ENCODE results near the gene DOCK2. TPM values are rescaled to one million over a fixed set of nuclear protein-coding genes. Genes with fewer than 3 reads are reported as not detected.

The DOCK2 gene
- total RNA-seq, 5 donors from 2014 or later (not counting 1 experiment from before 2014, with no cell fraction given) = 168 to 303 (median 197) TPM

DNA sequence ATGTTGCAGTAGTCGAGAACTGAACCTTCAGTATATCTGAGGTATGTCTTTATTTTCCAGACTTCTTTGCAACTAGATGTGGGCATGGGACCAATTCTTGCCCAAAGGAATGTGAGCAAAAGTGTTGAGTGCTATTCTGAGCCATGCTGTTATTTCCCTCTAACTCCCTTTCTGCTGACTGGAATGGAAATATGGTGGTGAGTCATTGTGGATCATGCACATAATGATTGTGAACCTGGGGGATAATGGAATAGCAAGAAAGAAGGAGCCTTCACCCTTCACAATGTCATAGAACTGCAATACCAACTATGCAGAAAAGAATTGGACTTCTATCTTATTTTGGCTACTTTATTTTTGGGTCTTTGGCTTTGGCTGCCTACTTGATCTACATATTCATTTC is 10.3 kb upstream of the DOCK2 start:
- no peak overlapping the region for H3K27ac Mint-ChIP-seq
- ATAC-seq (replicated peaks in 1 of 4) (no peak), DNase-seq (no peak)
- Histone ChIP-seq H3K9me3 (no peaks in the 10 kb centered on the region), H3K36me3 (ENCODE audit: control insufficient read depth in 2 of 2, extremely low read depth in 1 of 2, insufficient read depth in 1 of 2, low read length in 1 of 2) (no peaks in the 10 kb centered on the region), H3K27ac (ENCODE audit: low read length) (no peak overlapping the region), H3K4me3 (ENCODE audit: control insufficient read depth in 1 of 2, extremely low read depth in 1 of 2, low read length in 1 of 2) (no peak overlapping the region), H3K27me3 (replicated peaks in 1 of 2; ENCODE audit: control insufficient read depth in 2 of 2, extremely low read depth in 1 of 2, insufficient read depth in 2 of 2, low read length in 1 of 2) (peaks cover 0 to 3% of the 10 kb centered on the region in 2 experiments), H3K4me1 (ENCODE audit: control insufficient read depth in 1 of 2, extremely low read depth in 1 of 2, insufficient read depth in 2 of 2, low read length in 2 of 2) (no peaks in the 10 kb centered on the region)
- H3K4me3 Mint-ChIP-seq = no peak overlapping the region
- peaks cover 0 to 5% (median 0%) of the 10 kb centered on the region in 3 donors for H3K4me1 Mint-ChIP-seq
- no peaks in the 10 kb centered on the region for H3K9me3 Mint-ChIP-seq
- no peaks in the 10 kb centered on the region for H3K36me3 Mint-ChIP-seq
- CTCF ChIA-PET = no interaction called here
- H3K27me3 Mint-ChIP-seq = peaks cover 0 to 4% of the 10 kb centered on the region in 2 donors
- POLR2A ChIA-PET = no interaction called here
- 86% methylated on average over 1 of the region's 1 CpG for WGBS (ENCODE audit: insufficient coverage)

DNA sequence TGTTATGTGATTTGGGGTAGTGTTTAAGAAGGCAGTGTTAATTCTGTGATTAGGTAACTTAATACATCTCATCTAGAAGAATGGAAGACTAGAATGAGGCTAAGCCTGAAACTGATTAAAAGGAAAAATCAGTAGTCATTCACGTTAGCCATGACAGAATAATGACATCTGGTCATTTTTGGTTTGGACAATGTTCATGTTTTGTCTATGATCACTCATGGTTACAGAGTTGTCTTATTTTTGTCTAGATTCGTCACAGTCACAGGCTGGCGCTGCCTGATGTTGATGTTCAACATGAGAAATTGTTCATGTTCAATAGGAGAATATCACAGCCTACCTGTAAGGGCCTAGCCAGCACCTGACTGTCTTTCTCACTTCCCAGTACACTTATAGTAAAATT is 9.5 kb upstream of the DOCK2 start:
- WGBS (ENCODE audit: insufficient coverage) = 54% methylated on average over 1 of the region's 3 CpGs
- Histone ChIP-seq H3K27ac (ENCODE audit: low read length) (no peak overlapping the region), H3K4me1 (ENCODE audit: control insufficient read depth in 1 of 2, extremely low read depth in 1 of 2, insufficient read depth in 2 of 2, low read length in 2 of 2) (no peaks in the 10 kb centered on the region), H3K36me3 (ENCODE audit: control insufficient read depth in 2 of 2, extremely low read depth in 1 of 2, insufficient read depth in 1 of 2, low read length in 1 of 2) (no peaks in the 10 kb centered on the region), H3K9me3 (no peaks in the 10 kb centered on the region), H3K27me3 (replicated peaks in 1 of 2; ENCODE audit: control insufficient read depth in 2 of 2, extremely low read depth in 1 of 2, insufficient read depth in 2 of 2, low read length in 1 of 2) (peaks cover 0 to 3% of the 10 kb centered on the region in 2 experiments), H3K4me3 (ENCODE audit: control insufficient read depth in 1 of 2, extremely low read depth in 1 of 2, low read length in 1 of 2) (no peak overlapping the region)
- ChIA-PET CTCF (no interaction called here), POLR2A (no interaction called here)
- no peaks in the 10 kb centered on the region for H3K36me3 Mint-ChIP-seq
- no peak for DNase-seq
- H3K4me1 Mint-ChIP-seq = peaks cover 0 to 5% (median 0%) of the 10 kb centered on the region in 3 donors
- no peak overlapping the region for H3K4me3 Mint-ChIP-seq
- H3K9me3 Mint-ChIP-seq = no peaks in the 10 kb centered on the region
- peaks cover 0 to 6% of the 10 kb centered on the region in 2 donors for H3K27me3 Mint-ChIP-seq
- H3K27ac Mint-ChIP-seq = no peak overlapping the region
- ATAC-seq (replicated peaks in 1 of 4) = no peak

DNA sequence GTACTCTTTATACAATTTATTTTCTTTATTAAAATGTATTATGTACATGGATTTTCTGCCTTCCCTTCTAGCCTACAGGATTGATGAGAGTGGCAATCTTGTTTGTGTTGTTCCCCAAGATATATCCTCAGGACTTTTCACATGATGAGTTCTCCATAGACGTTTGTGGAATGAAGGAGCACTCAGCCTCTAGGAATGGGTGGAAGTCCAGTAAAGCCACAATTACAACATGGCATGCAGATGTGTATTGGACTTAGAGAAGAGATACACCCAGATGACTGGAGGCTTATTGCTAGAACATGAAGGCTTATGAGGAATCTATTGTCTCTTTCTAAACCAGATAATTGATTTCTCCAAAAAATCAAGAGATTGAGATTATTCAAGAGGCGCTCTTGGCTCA is 8.2 kb upstream of the DOCK2 start:
- Histone ChIP-seq H3K27ac (ENCODE audit: low read length) (no peak overlapping the region), H3K36me3 (ENCODE audit: control insufficient read depth in 2 of 2, extremely low read depth in 1 of 2, insufficient read depth in 1 of 2, low read length in 1 of 2) (no peaks in the 10 kb centered on the region), H3K9me3 (no peaks in the 10 kb centered on the region), H3K27me3 (replicated peaks in 1 of 2; ENCODE audit: control insufficient read depth in 2 of 2, extremely low read depth in 1 of 2, insufficient read depth in 2 of 2, low read length in 1 of 2) (peaks cover 0 to 3% of the 10 kb centered on the region in 2 experiments), H3K4me1 (ENCODE audit: control insufficient read depth in 1 of 2, extremely low read depth in 1 of 2, insufficient read depth in 2 of 2, low read length in 2 of 2) (no peaks in the 10 kb centered on the region), H3K4me3 (ENCODE audit: control insufficient read depth in 1 of 2, extremely low read depth in 1 of 2, low read length in 1 of 2) (no peak overlapping the region)
- POLR2A ChIA-PET = no interaction called here
- ATAC-seq (replicated peaks in 1 of 4) (no peak), DNase-seq (no peak)
- H3K4me1 Mint-ChIP-seq = peaks cover 0 to 5% (median 0%) of the 10 kb centered on the region in 3 donors
- H3K27me3 Mint-ChIP-seq = peaks cover 0 to 6% of the 10 kb centered on the region in 2 donors
- H3K9me3 Mint-ChIP-seq = no peaks in the 10 kb centered on the region
- CTCF ChIA-PET = no interaction called here
- no peak overlapping the region for H3K4me3 Mint-ChIP-seq
- H3K36me3 Mint-ChIP-seq = no peaks in the 10 kb centered on the region
- WGBS (ENCODE audit: insufficient coverage) = no CpG with 5 or more reads among the region's 2 CpGs
- no peak overlapping the region for H3K27ac Mint-ChIP-seq

DNA sequence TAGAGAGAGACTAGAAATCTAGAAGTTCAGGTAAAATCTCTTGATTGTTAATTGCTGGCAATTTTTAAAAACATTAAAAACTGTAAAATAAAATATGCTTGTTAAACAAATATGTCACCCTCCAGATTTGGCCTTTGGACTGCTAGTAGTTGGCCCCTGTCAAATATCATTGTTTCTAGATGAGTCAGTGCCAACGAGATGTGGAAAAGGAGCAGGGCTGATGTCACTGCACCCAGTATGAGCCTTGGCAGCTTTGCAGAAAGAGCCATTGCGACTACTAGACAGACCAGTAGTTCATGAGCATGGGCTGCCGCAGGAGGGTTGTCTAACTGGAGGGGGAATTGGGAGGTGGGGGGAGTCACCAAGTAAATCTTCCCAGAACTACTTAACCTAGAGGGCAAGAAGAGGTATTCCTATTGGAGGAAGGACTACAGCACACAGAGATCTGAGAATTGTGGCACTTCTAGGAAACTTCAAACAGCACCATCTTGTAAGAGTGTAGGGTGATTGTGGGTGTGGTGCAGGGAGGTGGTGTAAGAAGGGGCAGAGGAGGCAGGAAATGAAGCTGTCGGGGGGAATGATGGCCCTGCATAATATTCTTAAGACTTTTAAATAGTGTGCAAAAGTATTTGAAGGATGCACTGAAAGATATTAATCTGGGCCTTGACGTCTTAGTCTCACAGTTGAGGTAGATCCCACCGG is 7.1 kb upstream of the DOCK2 start:
- H3K27me3 ChIP-seq (replicated peaks in 1 of 2; ENCODE audit: control insufficient read depth in 2 of 2, extremely low read depth in 1 of 2, insufficient read depth in 2 of 2, low read length in 1 of 2) = peaks cover 0 to 3% of the 10 kb centered on the region in 2 experiments
- Mint-ChIP-seq H3K36me3 (no peaks in the 10 kb centered on the region), H3K27ac (no peak overlapping the region), H3K4me1 (peaks cover 0 to 5% (median 0%) of the 10 kb centered on the region in 3 donors), H3K9me3 (peaks cover 0 to 4% (median 3%) of the 10 kb centered on the region in 3 donors), H3K27me3 (peaks cover 0 to 6% of the 10 kb centered on the region in 2 donors), H3K4me3 (no peak overlapping the region)
- no peaks in the 10 kb centered on the region for H3K4me1 ChIP-seq (ENCODE audit: control insufficient read depth in 1 of 2, extremely low read depth in 1 of 2, insufficient read depth in 2 of 2, low read length in 2 of 2)
- ChIA-PET CTCF (no interaction called here), POLR2A (no interaction called here)
- no peaks in the 10 kb centered on the region for H3K9me3 ChIP-seq
- WGBS (ENCODE audit: insufficient coverage) = 47% methylated on average over 2 of the region's 6 CpGs
- no peaks in the 10 kb centered on the region for H3K36me3 ChIP-seq (ENCODE audit: control insufficient read depth in 2 of 2, extremely low read depth in 1 of 2, insufficient read depth in 1 of 2, low read length in 1 of 2)
- no peak overlapping the region for H3K27ac ChIP-seq (ENCODE audit: low read length)
- no peak overlapping the region for H3K4me3 ChIP-seq (ENCODE audit: control insufficient read depth in 1 of 2, extremely low read depth in 1 of 2, low read length in 1 of 2)
- no peak for ATAC-seq (replicated peaks in 1 of 4)
- no peak for DNase-seq

DNA sequence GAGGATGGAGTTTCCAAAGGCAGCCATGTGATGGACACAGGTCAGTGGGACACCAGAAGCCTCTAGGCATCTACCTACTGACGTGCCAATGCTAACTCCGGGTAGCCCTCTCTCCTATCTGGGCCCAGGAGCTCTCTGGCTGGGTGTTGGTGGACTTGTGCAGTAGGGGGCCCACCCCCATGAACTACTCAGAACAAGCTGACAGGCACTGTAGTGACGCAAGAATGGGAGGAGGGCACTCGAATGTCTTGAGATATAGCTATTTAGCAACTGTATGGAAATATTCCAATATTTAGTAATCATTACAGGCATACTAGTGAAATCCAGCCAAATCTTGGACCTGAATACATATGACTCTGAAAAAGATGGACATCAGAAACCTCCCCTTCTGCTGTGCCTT is 5.7 kb upstream of the DOCK2 start:
- DNase-seq = no peak
- peaks cover 0 to 4% (median 3%) of the 10 kb centered on the region in 3 donors for H3K9me3 Mint-ChIP-seq
- Histone ChIP-seq H3K4me3 (ENCODE audit: control insufficient read depth in 1 of 2, extremely low read depth in 1 of 2, low read length in 1 of 2) (no peak overlapping the region), H3K4me1 (ENCODE audit: control insufficient read depth in 1 of 2, extremely low read depth in 1 of 2, insufficient read depth in 2 of 2, low read length in 2 of 2) (peaks cover 0 to 2% of the 10 kb centered on the region in 2 experiments), H3K36me3 (ENCODE audit: control insufficient read depth in 2 of 2, extremely low read depth in 1 of 2, insufficient read depth in 1 of 2, low read length in 1 of 2) (no peaks in the 10 kb centered on the region), H3K27ac (ENCODE audit: low read length) (no peak overlapping the region), H3K27me3 (replicated peaks in 1 of 2; ENCODE audit: control insufficient read depth in 2 of 2, extremely low read depth in 1 of 2, insufficient read depth in 2 of 2, low read length in 1 of 2) (peaks cover 0 to 3% of the 10 kb centered on the region in 2 experiments), H3K9me3 (no peaks in the 10 kb centered on the region)
- ChIA-PET CTCF (no interaction called here), POLR2A (no interaction called here)
- no peak for ATAC-seq (replicated peaks in 1 of 4)
- H3K27me3 Mint-ChIP-seq = peaks cover 0 to 5% of the 10 kb centered on the region in 2 donors
- no peak overlapping the region for H3K27ac Mint-ChIP-seq
- H3K4me1 Mint-ChIP-seq = peaks cover 3 to 11% (median 4%) of the 10 kb centered on the region in 3 donors
- no peaks in the 10 kb centered on the region for H3K36me3 Mint-ChIP-seq
- H3K4me3 Mint-ChIP-seq = no peak overlapping the region
- no CpG with 5 or more reads among the region's 4 CpGs for WGBS (ENCODE audit: insufficient coverage)

DNA sequence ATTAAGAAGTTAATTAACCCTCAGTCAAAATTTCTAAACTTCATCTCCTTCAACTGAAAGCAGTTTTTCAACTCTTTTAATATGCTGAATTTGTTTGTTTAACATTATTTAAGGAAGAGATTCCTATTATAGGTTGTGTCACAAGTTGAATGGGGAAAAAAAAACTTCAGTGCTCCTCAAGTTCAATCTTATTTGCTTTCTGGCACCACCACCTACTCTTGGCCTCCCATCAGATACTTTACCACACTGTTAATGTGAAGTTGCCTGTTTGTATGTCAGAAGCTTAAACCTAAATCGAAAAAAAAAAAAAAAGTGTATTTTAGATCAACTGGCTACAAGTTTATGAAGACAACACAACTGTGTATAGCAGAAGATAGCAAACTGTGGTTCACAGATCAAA is 4.1 kb upstream of the DOCK2 start:
- peaks cover 0 to 13% of the 10 kb centered on the region in 2 experiments for H3K4me1 ChIP-seq (ENCODE audit: control insufficient read depth in 1 of 2, extremely low read depth in 1 of 2, insufficient read depth in 2 of 2, low read length in 2 of 2)
- POLR2A ChIA-PET = no interaction called here
- no peak for ATAC-seq (replicated peaks in 1 of 4)
- CTCF ChIA-PET = no interaction called here
- Mint-ChIP-seq H3K27ac (no peak overlapping the region), H3K4me1 (peaks cover 10 to 19% (median 12%) of the 10 kb centered on the region in 3 donors), H3K9me3 (peaks cover 0 to 4% (median 3%) of the 10 kb centered on the region in 3 donors), H3K27me3 (peaks cover 0 to 5% of the 10 kb centered on the region in 2 donors), H3K4me3 (no peak overlapping the region), H3K36me3 (peaks cover 1% of the 10 kb centered on the region)
- no peaks in the 10 kb centered on the region for H3K9me3 ChIP-seq
- H3K36me3 ChIP-seq (ENCODE audit: control insufficient read depth in 2 of 2, extremely low read depth in 1 of 2, insufficient read depth in 1 of 2, low read length in 1 of 2) = no peaks in the 10 kb centered on the region
- no peak overlapping the region for H3K27ac ChIP-seq (ENCODE audit: low read length)
- no peak overlapping the region for H3K4me3 ChIP-seq (ENCODE audit: control insufficient read depth in 1 of 2, extremely low read depth in 1 of 2, low read length in 1 of 2)
- H3K27me3 ChIP-seq (replicated peaks in 1 of 2; ENCODE audit: control insufficient read depth in 2 of 2, extremely low read depth in 1 of 2, insufficient read depth in 2 of 2, low read length in 1 of 2) = peaks cover 0 to 3% of the 10 kb centered on the region in 2 experiments
- 100% methylated on average over 1 of the region's 1 CpG for WGBS (ENCODE audit: insufficient coverage)
- DNase-seq = no peak
